Measurements from ENCODE around the gene KNCN.
A peak's percentile ranks its signal among the peaks of the same experiment; 100 is the strongest.

Gene KNCN
- total RNA-seq: 0 to 0.08 (median 0) reads per million in 4 donors

DNA sequence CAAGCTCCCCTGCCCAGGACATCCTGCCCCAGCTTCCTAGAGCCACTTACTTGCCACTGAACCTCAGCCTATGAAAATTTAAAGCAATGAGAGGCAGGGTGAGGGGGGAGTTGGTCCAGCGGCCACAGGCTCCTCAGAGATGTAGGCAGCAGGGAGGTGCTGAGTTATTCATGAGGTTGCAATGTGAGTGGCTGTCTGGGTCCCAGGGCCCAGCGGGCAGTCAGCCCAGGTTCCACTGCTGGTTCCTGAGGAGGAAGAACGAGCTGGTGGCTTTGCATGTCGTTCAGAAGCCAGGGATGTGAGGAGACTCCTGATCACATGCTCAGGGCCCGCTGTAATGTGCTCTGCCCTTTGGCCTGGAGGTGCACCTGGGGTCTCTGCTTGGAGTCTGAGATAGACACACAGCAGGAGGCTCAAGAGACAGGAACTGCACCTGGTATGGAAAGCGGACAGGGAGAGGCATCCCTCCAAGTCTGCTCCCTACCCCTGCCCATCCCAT, at the start of gene KNCN:
TSS of gene KNCN (minus strand) at position 51 of the 499 bp plus-strand sequence. CDS start 432 bp downstream, outside the sequence.
- DNase-seq: no peak

GRCh38 chr1:46599059-46599970, 47.9 kb upstream of the KNCN start:
- no peak for DNase-seq

GRCh38 chr1:46596846-46597245, 45.4 kb upstream of the KNCN start:
- no peak for DNase-seq

DNA sequence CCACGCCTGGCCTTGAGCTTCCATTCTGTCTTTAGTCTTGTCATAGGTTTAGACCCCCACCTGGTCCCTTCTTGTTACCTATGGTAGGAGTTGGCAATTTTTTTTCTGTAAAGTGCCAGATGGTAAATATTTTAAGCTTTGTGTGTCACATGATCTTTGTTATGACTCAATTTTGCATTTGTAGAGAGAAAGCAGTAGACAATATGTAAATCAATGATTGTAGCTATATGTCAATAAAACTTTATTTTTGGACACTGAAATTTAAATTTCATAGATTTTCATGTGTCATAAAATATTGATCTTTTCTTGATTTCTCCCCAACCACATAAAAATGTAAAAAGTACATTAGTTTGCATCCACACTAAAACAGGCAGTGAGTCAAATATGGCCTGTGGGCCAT, 44.6 kb upstream of the KNCN start:
- no peak for DNase-seq

GRCh38 chr1:46595127-46595526, 43.7 kb upstream of the KNCN start:
- no peak for DNase-seq

GRCh38 chr1:46594063-46594462, 42.6 kb upstream of the KNCN start:
- DNase-seq: no peak

- no peak for DNase-seq
Measured at GRCh38 chr1:46592823-46593222, 41.4 kb upstream of the KNCN start.

DNA sequence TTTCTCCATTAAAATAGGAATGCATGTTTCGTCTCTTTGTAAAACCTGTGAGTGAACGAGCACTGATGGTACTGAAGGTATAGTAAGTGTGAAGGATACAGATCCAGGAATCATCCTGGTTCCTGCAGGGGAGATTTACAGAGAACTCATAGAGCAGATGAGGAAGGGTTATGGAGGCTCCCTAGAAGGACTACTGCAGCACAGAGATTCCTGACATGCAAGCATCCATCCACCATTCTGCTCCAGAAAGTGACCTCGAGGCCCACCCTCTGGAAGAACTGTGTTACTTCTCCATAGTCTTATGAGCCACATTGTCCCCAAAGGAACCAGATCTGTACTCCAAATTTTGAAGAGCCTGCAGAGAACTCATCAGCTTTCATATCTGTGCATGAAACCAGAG, 38.1 kb upstream of the KNCN start:
- DNase-seq: no peak

- no peak for DNase-seq
Measured at GRCh38 chr1:46587069-46587468, 35.6 kb upstream of the KNCN start.

GRCh38 chr1:46585312-46585938, 34.0 kb upstream of the KNCN start:
- no peak for DNase-seq

DNA sequence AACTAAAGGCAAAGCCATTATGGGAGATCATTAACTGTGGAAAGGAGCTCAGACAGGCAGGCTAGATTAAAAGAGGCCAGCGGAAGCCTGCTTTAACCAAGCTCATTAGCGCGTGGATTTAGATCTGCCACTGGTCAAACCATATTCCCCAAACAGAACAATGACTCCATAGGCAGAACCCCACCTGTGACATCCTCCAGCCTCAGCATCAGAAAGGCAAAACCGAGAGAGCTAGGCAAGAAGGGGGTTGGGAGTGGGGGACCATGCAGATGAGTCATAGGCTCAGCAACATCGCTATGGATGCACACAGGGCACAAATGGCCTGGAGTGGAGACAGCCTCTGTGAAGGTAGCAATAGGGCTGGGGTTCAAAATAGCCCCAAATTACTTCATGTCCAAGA, 32.0 kb upstream of the KNCN start:
- DNase-seq: no peak

GRCh38 chr1:46582972-46583371, 31.5 kb upstream of the KNCN start:
- DNase-seq: no peak

GRCh38 chr1:46581681-46582455, 30.4 kb upstream of the KNCN start:
- peak in 1 of 5 donors; percentile 86 for DNase-seq

GRCh38 chr1:46580140-46580903, 28.9 kb upstream of the KNCN start:
- DNase-seq: no peak

DNA sequence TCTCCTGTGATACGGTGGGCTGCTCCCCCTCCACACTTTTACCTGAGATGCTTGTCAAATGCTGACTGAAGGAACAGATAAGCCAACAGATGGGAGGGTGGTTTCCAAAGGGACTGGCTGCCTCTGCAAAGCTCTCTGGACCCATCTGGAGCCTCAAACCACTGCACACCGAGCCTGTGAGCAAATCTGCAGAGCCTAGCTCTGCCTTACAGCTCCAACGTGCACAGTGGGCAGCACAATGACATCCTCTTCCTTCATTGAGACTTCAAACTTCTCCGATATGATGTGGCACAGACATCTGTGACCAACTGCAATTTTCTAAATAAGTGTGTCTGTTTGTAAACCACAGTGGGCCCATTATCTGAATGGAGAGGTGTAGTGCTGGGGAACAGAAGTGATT, 26.2 kb upstream of the KNCN start:
- DNase-seq: peak in 1 of 5 donors; percentile 48

GRCh38 chr1:46576596-46576995, 25.1 kb upstream of the KNCN start:
- DNase-seq: no peak

DNA sequence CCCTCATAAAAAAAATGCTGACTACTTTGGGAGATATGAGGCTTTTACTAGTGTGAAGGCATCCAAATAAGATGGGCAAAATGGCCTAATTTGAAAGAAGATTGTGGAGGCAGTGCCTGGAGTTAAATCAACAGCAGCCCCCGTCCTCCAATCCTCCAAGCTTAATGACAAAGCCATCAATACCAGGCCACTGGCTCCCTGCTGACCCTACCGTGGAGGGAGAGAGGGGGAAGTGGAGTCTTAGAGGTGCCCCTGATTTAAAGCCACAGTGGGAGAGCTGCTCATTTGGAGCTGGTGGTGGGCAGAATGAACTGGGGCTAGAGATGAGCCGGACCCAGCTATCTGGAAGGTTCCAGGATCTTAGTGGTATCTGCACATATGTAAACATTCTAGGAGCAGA, 24.3 kb upstream of the KNCN start:
- no peak for DNase-seq

- no peak for DNase-seq
Measured at GRCh38 chr1:46575300-46575699, 23.9 kb upstream of the KNCN start.

DNA sequence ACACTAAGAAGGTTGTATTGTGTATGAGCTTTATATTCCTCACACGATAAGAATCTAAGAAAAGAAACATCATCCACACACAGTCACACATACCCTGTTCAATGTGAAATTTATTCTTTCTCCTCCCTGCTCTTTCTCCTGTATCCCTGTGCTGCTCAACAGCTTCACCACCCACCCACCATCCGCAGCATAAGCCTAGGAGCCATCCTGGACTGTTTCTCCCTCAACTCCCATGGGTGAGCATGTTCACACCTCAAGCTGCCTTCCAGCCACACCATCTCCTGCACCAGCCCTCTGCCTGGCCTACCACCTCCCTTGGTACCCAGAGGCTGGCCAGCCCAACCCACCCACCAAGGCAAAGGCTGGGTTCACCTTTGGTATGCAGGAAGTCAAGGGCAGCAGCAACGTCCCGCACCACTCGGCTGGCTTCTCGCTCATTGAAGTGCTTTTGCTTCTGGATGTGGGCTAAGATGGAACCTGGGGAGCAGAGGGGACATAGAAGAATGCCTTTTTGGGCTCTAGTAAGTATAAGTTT, 20.3 kb upstream of the KNCN start:
- no peak for DNase-seq

DNA sequence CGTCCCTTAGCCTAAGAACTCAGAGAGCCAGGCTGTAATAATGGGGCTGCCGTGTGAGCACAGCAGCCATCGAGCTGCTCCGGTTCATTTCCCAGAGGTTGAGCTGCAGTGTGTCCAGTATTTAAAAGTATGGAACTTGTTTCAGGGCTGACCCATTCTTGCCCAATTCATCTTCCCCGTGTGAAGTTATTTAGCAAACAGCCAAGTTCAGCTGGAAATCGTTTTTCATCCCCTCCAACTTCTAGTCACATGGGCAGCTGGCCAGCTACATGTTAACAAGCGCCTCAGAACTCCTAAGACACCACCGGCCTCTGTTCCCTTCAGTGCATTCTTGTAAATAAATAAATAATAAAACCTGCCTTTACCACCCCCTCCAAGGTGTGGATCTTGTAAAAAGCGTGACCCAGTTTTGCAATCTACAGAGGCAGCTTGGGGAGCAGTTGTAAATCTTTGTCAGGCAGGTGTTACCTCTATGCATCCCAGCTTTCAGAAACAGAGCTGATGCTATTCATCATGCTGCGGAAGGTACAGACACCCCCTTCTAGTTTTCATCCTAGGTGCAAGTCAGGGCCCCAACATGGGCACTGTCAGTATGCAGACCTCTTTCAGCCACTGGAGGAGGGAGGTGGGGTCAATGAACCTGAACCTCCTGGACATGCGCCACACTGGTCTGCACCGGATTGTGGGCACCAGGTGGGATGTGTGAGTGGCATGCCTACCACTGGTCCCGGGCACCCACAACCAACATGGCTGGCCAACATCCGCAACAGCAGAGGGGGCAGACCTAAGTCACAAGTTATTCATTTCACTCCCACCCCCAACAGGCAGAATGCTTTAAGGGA, 18.7 kb upstream of the KNCN start:
- DNase-seq: no peak

GRCh38 chr1:46569116-46569515, 17.7 kb upstream of the KNCN start:
- DNase-seq: no peak

Measured in T-helper 1 cell (primary cell).